HCT116 (cell line): ENCODE results near the gene PAX8. TPM values are rescaled to one million over a fixed set of nuclear protein-coding genes. Genes with fewer than 3 reads are reported as not detected.

Source experiments
- ATAC-seq: fragments of 200-7000 bp; cut with Tn5 transposase; 2 replicates; pipeline ENCODE4 v1.9.1; 2020; ENCODE audit warnings: mild to moderate bottlenecking, moderate library complexity
- BruUV-seq: library from RNA; stranded (reverse); fragments of 400-500 nt; replicated peaks from 2 replicates; lab custom pipeline; 2021; lab: Mats Ljungman, UMichigan
- CTCF ChIA-PET: fragments of 300-600 bp; sonication (Branson Sonifier 250); formaldehyde crosslinking; loops from one replicate; lab custom pipeline; 2021; ENCODE audit warnings: antibody characterized with exemption; lab: Charles Lee
- POLR2A ChIA-PET: fragments of 300-600, 350-600 bp; sonication (Branson Sonifier 250); formaldehyde crosslinking; loops from one replicate; lab custom pipeline; 2021; ENCODE audit warnings: antibody characterized with exemption; lab: Charles Lee
- RAD21 ChIA-PET, 2 experiments: fragments of 300-600 bp; sonication (Branson Sonifier 250); formaldehyde crosslinking; loops; one replicate each; lab custom pipeline; 2023; ENCODE audit warnings: low total read pairs in 2 of 2; ENCODE audit not compliant: uncharacterized antibody in 2 of 2, unreplicated experiment in 2 of 2, low non-redundant PET in 1 of 2; lab: Charles Lee
- DNase-seq: peaks from one replicate; pipeline ENCODE4 v3.0.0-alpha.2; 2010; ENCODE audit warnings: low read depth, low spot score
- H2AFZ ChIP-seq: fragments of 200-600 bp; shearing (Covaris generic), sonication (generic); 2 replicates; pipeline ENCODE4 v1.6.1; 2017; ENCODE audit warnings: low read depth, mixed run types, mixed read lengths, antibody characterized with exemption, low read length; ENCODE audit not compliant: poor library complexity, severe bottlenecking
- H3K27ac ChIP-seq: 2 replicates; pipeline ENCODE4 v1.5.1; 2012; ENCODE audit warnings: low read depth, low read length
- H3K27me3 ChIP-seq: fragments of 200-600 bp; sonication (generic); 2 replicates; pipeline ENCODE4 v1.6.1; 2016; ENCODE audit warnings: mixed run types, low read length, mixed read lengths; ENCODE audit not compliant: insufficient read depth
- H3K36me3 ChIP-seq, 2 experiments: fragments of 200-500 bp in 1 of 2; fragments of 200-600 bp in 1 of 2; sonication (Bioruptor generic) in 1 of 2; sonication (generic) in 1 of 2; 2 replicates each; pipeline versions ENCODE4 v1.5.1 to v1.6.1; 2014 to 2016; ENCODE audit warnings: low read length in 2 of 2, inconsistent platforms in 1 of 2, mixed read lengths in 1 of 2, mixed run types in 1 of 2; ENCODE audit not compliant: insufficient read depth in 2 of 2, control insufficient read depth in 1 of 2
- H3K4me1 ChIP-seq, 2 experiments: fragments of 200-600 bp in 1 of 2; sonication (generic) in 1 of 2; 2 replicates each; pipeline versions ENCODE4 v1.5.1 to v1.6.1; 2012 to 2017; ENCODE audit warnings: low read length in 2 of 2, inconsistent platforms in 1 of 2, mild to moderate bottlenecking in 1 of 2, mixed read lengths in 1 of 2, mixed run types in 1 of 2, moderate library complexity in 1 of 2; ENCODE audit not compliant: insufficient read depth in 2 of 2, control insufficient read depth in 1 of 2
- H3K4me2 ChIP-seq: fragments of 200-600 bp; sonication (generic); 2 replicates; pipeline ENCODE4 v1.6.1; 2017; ENCODE audit warnings: mixed run types, low read length, mixed read lengths
- H3K4me3 ChIP-seq, 2 experiments: fragments of 200-600 bp in 1 of 2; sonication (generic) in 1 of 2; replicated peaks in 1 of 2; 2 replicates each; pipeline ENCODE4 v1.5.1; 2011 to 2016; ENCODE audit warnings: low read length in 2 of 2, control low read depth in 1 of 2, low read depth in 1 of 2, mild to moderate bottlenecking in 1 of 2, mixed read lengths in 1 of 2, mixed run types in 1 of 2
- H3K79me2 ChIP-seq: fragments of 200-600 bp; sonication (generic); 2 replicates; pipeline ENCODE4 v1.6.1; 2017; ENCODE audit warnings: mild to moderate bottlenecking, mixed run types, low read length, moderate library complexity, mixed read lengths; ENCODE audit not compliant: insufficient read depth
- H3K9ac ChIP-seq: fragments of 200-600 bp; sonication (generic); 2 replicates; pipeline ENCODE4 v1.6.1; 2016; ENCODE audit warnings: low read length, mixed read lengths
- H3K9me2 ChIP-seq: fragments of 200-600 bp; sonication (generic), shearing (Covaris generic); 2 replicates; pipeline ENCODE4 v1.6.1; 2017; ENCODE audit warnings: mixed run types, mild to moderate bottlenecking, moderate library complexity; ENCODE audit not compliant: insufficient read depth
- H3K9me3 ChIP-seq, 2 experiments: fragments of 200-500 bp in 1 of 2; fragments of 200-600 bp in 1 of 2; sonication (Bioruptor generic) in 1 of 2; sonication (generic) in 1 of 2; 2 replicates each; pipeline ENCODE4 v1.6.1; 2014 to 2017; ENCODE audit warnings: low read length in 2 of 2, mixed read lengths in 2 of 2, inconsistent platforms in 1 of 2, low read depth in 1 of 2, mild to moderate bottlenecking in 1 of 2, mixed run types in 1 of 2, moderate library complexity in 1 of 2; ENCODE audit not compliant: control insufficient read depth in 1 of 2, insufficient read depth in 1 of 2
- H4K20me1 ChIP-seq: fragments of 200-600 bp; sonication (generic), shearing (Covaris generic); 2 replicates; pipeline ENCODE4 v1.6.1; 2017; ENCODE audit warnings: mixed run types, mild to moderate bottlenecking, moderate library complexity; ENCODE audit not compliant: insufficient read depth
- REST ChIP-seq: IDR thresholded peaks from 2 replicates; pipeline ENCODE4 v1.6.1; 2012; ENCODE audit warnings: low read depth
- SP1 ChIP-seq: IDR thresholded peaks from 2 replicates; pipeline ENCODE4 v1.6.1; 2012; ENCODE audit warnings: low read depth
- SRF ChIP-seq: IDR thresholded peaks from 2 replicates; pipeline ENCODE4 v1.6.1; 2012; ENCODE audit warnings: low read depth
- ZBTB33 ChIP-seq: IDR thresholded peaks from 2 replicates; pipeline ENCODE4 v1.6.1; 2011; ENCODE audit warnings: mild to moderate bottlenecking, low read length, moderate library complexity; ENCODE audit not compliant: insufficient replicate concordance; ENCODE audit errors: extremely low read depth
- ZNF274 ChIP-seq: fragments of 200-500 bp; sonication (Bioruptor generic); IDR thresholded peaks from 2 replicates; pipeline ENCODE4 v1.6.1; 2014; ENCODE audit warnings: mild to moderate bottlenecking, low read depth, low read length, inconsistent platforms
- intact Hi-C: fragments of 100-400 bp; cut with micrococcal nuclease; formaldehyde crosslinking; loops from 2 replicates; pipeline ENCODE4 v1.10.0; 2022
- total RNA-seq: library from RNA; stranded (reverse); gene quantifications from one replicate; pipeline ENCODE4 v1.2.1, GENCODE V29; 2021; ENCODE audit not compliant: unreplicated experiment

Gene PAX8
- total RNA-seq, 1 experiment from 2014 or later, result 4.4 TPM

DNA sequence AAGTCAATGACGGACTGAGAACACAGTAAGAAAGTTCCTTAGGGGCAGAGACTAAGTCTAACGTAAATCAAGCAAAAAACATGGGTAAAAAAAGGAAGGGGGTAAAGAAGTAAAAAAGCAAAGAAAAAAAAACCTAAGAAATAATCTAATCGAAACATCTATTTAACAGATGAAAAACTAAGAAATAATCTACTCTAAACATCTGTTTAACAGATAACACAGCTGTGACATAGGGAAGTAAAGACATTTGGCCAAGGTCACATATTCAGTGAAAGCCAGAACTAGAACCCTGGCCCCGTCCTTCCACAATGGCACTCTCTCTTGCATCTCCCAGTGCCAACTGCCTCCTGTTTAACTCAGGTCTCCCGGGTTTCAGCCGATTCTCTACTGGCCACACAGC, 56.9 kb downstream of the PAX8 start:
- ChIA-PET POLR2A (interaction anchor here (1.6 to 2.3 kb wide), 2 partner anchors 11 to 12 kb away, joined by 3 to 22 read pairs; no protein-coding TSS in a partner anchor), RAD21 (no interaction called here), CTCF (interaction anchor here (1.0 kb wide), 1 partner anchor 14 kb away, joined by 3 read pairs; no protein-coding TSS in a partner anchor)
- ATAC-seq (no peak), DNase-seq (no peak)
- H3K9me3 ChIP-seq, result no peaks in the 10 kb centered on the region
- peaks cover 31 to 37% of the 10 kb centered on the region in 2 experiments for H3K4me1 ChIP-seq
- intact Hi-C loops, result no loop called here
- H3K79me2 ChIP-seq, result no peaks in the 10 kb centered on the region
- H3K4me2 ChIP-seq, result no peak overlapping the region
- H2AFZ ChIP-seq, result no peak overlapping the region
- no TSS peak for BruUV-seq
- no peak overlapping the region for H3K4me3 ChIP-seq
- no peaks in the 10 kb centered on the region for H3K36me3 ChIP-seq
- TF ChIP-seq SRF (no peak), SP1 (no peak), REST (no peak)
- no peaks in the 10 kb centered on the region for H4K20me1 ChIP-seq
- no peak overlapping the region for H3K9ac ChIP-seq
- no peaks in the 10 kb centered on the region for H3K27me3 ChIP-seq
- no peak overlapping the region for H3K27ac ChIP-seq
- peaks cover 4% of the 10 kb centered on the region; the same call in 1 of the 2 replicates for H3K9me2 ChIP-seq

DNA sequence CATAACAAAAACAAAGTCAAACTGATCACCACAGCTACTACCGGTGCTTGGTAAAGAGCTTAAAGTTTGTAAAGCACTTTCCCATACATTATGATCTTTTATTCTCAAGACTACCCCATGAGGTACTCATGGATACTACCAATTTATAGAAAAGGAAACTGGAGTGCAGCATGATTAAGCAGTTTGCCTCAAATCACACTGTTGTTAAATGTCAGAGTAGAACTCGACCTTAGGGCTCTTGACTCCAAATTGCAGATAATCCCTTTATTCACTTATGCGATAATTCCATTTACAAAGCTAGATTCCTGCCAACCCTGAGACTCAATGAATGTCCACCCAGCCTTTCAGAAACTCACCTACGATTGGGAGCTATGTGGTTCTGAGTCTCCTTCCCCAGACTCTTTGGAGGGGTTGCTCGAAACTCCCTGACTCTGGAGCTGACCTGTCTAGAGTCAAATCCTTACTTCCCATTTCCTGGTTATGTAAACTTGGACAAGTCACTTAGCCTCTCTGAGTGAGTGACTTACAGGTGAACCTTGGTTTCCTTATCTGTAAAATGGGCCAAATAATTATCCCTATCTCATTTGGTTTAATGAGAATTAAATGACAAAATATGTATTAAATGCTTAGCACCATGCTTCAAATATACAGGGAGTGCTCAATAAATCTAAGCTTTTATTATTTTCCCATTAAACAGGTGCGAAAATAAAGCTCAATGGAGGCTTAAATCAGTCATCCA, 57.6 kb downstream of the PAX8 start:
- peaks cover 31 to 37% of the 10 kb centered on the region in 2 experiments for H3K4me1 ChIP-seq
- H3K36me3 ChIP-seq, result no peaks in the 10 kb centered on the region
- RAD21 ChIA-PET, result no interaction called here
- H3K4me2 ChIP-seq, result peak overlapping the region; percentile 64; the same call in 1 of the 2 replicates
- peaks cover 4% of the 10 kb centered on the region; the same call in 1 of the 2 replicates for H3K9me2 ChIP-seq
- no peaks in the 10 kb centered on the region for H3K9me3 ChIP-seq
- H4K20me1 ChIP-seq, result no peaks in the 10 kb centered on the region
- no peak for TF ChIP-seq ZBTB33
- no peak for TF ChIP-seq ZNF274
- DNase-seq, result no peak
- intact Hi-C loops, result no loop called here
- no peak overlapping the region for H2AFZ ChIP-seq
- no peak for ATAC-seq
- no peak overlapping the region for H3K27ac ChIP-seq
- no peak overlapping the region for H3K4me3 ChIP-seq
- POLR2A ChIA-PET, result interaction anchor here (1.6 to 2.3 kb wide), 2 partner anchors 10 to 13 kb away, joined by 3 to 22 read pairs; no protein-coding TSS in a partner anchor
- no peaks in the 10 kb centered on the region for H3K79me2 ChIP-seq
- no peaks in the 10 kb centered on the region for H3K27me3 ChIP-seq
- CTCF ChIA-PET, result interaction anchor here (1.0 to 1.4 kb wide), 2 partner anchors 14 to 17 kb away, joined by 3 read pairs; no protein-coding TSS in a partner anchor
- H3K9ac ChIP-seq, result no peak overlapping the region
- BruUV-seq, result no TSS peak
